Endothelial cell (in vitro differentiated cells): Measurements from ENCODE around the gene ALCAM. TPM values are rescaled to one million over a fixed set of nuclear protein-coding genes. Genes with fewer than 3 reads are reported as not detected.

ENCODE experiments used
- DNase-seq: peaks from one replicate; pipeline ENCODE4 v3.0.0; 2021; ENCODE audit warnings: low spot score
- H3K27ac Mint-ChIP-seq: one replicate; pipeline ENCODE4 v1.8.0; 2021; ENCODE audit warnings: mixed read lengths, inconsistent platforms; ENCODE audit not compliant: unreplicated experiment
- H3K27me3 Mint-ChIP-seq: one replicate; pipeline ENCODE4 v1.8.0; 2021; ENCODE audit warnings: mild to moderate bottlenecking, moderate library complexity, mixed read lengths, inconsistent platforms; ENCODE audit not compliant: unreplicated experiment
- H3K36me3 Mint-ChIP-seq: one replicate; pipeline ENCODE4 v1.8.0; 2021; ENCODE audit warnings: mild to moderate bottlenecking, low read depth, mixed read lengths, inconsistent platforms; ENCODE audit not compliant: unreplicated experiment
- H3K4me1 Mint-ChIP-seq: one replicate; pipeline ENCODE4 v1.8.0; 2021; ENCODE audit warnings: mild to moderate bottlenecking, mixed read lengths, inconsistent platforms; ENCODE audit not compliant: unreplicated experiment
- H3K4me3 Mint-ChIP-seq: one replicate; pipeline ENCODE4 v1.8.0; 2021; ENCODE audit warnings: mild to moderate bottlenecking, mixed read lengths, inconsistent platforms; ENCODE audit not compliant: unreplicated experiment
- H3K9me3 Mint-ChIP-seq: one replicate; pipeline ENCODE4 v1.8.0; 2021; ENCODE audit warnings: mixed read lengths, inconsistent platforms; ENCODE audit not compliant: unreplicated experiment
- CTCF ChIP-seq: fragments of 200-600 bp; sonication (generic); IDR thresholded peaks from one replicate; pipeline ENCODE4 v1.5.0; 2021; ENCODE audit warnings: antibody characterized with exemption; ENCODE audit not compliant: unreplicated experiment
- total RNA-seq: library from RNA; stranded (reverse); fragmentation: NEBNext Ultra II Directional; extraction: Animal tissue kit (Norgen Biotek cat#: 25700); gene quantifications from one replicate; pipeline ENCODE4 v1.2.1, GENCODE V29; 2021; ENCODE audit not compliant: unreplicated experiment

ALCAM gene
- total RNA-seq, 1 donor from 2014 or later = 14.0 TPM

GRCh38 chr3:105356396-105356795, 10.3 kb upstream of the ALCAM start:
- no peaks in the 10 kb centered on the region for H3K9me3 Mint-ChIP-seq
- no peak overlapping the region for H3K27ac Mint-ChIP-seq
- TF ChIP-seq CTCF = no peak
- H3K4me3 Mint-ChIP-seq = no peak overlapping the region
- no peak for DNase-seq
- H3K4me1 Mint-ChIP-seq = peaks cover 11% of the 10 kb centered on the region
- no peaks in the 10 kb centered on the region for H3K36me3 Mint-ChIP-seq
- no peaks in the 10 kb centered on the region for H3K27me3 Mint-ChIP-seq

GRCh38 chr3:105356988-105357387, 9.7 kb upstream of the ALCAM start:
- Mint-ChIP-seq H3K36me3 (no peaks in the 10 kb centered on the region), H3K27me3 (no peaks in the 10 kb centered on the region), H3K4me3 (no peak overlapping the region), H3K4me1 (peaks cover 11% of the 10 kb centered on the region), H3K9me3 (no peaks in the 10 kb centered on the region), H3K27ac (no peak overlapping the region)
- TF ChIP-seq CTCF = no peak
- DNase-seq = no peak

- no peak for DNase-seq
- Mint-ChIP-seq H3K36me3 (no peaks in the 10 kb centered on the region), H3K27me3 (no peaks in the 10 kb centered on the region), H3K27ac (no peak overlapping the region), H3K9me3 (no peaks in the 10 kb centered on the region), H3K4me3 (no peak overlapping the region), H3K4me1 (peaks cover 9% of the 10 kb centered on the region)
- TF ChIP-seq CTCF = no peak
These were observed 7.5 kb upstream of the ALCAM start for GRCh38 chr3:105359098-105359762.

GRCh38 chr3:105360003-105360402, 6.7 kb upstream of the ALCAM start:
- Mint-ChIP-seq H3K4me3 (no peak overlapping the region), H3K27me3 (no peaks in the 10 kb centered on the region), H3K9me3 (no peaks in the 10 kb centered on the region), H3K27ac (no peak overlapping the region), H3K4me1 (peaks cover 1% of the 10 kb centered on the region), H3K36me3 (no peaks in the 10 kb centered on the region)
- no peak for DNase-seq
- no peak for TF ChIP-seq CTCF

GRCh38 chr3:105362021-105362665, 4.6 kb upstream of the ALCAM start:
- Mint-ChIP-seq H3K9me3 (no peaks in the 10 kb centered on the region), H3K36me3 (no peaks in the 10 kb centered on the region), H3K27me3 (peaks cover 5% of the 10 kb centered on the region), H3K4me1 (peaks cover 7% of the 10 kb centered on the region), H3K27ac (no peak overlapping the region), H3K4me3 (no peak overlapping the region)
- no peak for DNase-seq
- no peak for TF ChIP-seq CTCF
